NK-92 (cell line): ENCODE results near the gene SERTAD2.

Experiments used
- DNase-seq: peaks from one replicate; lab custom pipeline; 2025; ENCODE audit not compliant: unreplicated experiment; lab: John Stamatoyannopoulos, UW

The SERTAD2 gene

DNA sequence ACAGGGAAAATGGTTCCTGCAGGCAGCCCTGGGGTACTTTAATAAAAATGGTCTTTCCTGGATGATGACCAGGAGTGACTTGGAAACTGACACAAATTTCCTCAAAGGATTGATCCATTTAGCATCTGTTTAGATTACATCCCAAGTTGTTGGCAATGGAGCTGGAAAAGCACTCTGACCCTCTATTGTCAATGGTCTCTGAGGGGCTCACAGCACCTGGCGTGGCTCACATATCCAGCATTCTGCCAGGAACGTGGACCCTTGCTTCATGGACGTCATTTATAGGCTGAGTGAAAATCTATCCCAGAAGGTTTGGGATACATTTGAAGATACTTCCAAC, 43.8 kb downstream of the SERTAD2 start:
- DNase-seq = no peak

DNA sequence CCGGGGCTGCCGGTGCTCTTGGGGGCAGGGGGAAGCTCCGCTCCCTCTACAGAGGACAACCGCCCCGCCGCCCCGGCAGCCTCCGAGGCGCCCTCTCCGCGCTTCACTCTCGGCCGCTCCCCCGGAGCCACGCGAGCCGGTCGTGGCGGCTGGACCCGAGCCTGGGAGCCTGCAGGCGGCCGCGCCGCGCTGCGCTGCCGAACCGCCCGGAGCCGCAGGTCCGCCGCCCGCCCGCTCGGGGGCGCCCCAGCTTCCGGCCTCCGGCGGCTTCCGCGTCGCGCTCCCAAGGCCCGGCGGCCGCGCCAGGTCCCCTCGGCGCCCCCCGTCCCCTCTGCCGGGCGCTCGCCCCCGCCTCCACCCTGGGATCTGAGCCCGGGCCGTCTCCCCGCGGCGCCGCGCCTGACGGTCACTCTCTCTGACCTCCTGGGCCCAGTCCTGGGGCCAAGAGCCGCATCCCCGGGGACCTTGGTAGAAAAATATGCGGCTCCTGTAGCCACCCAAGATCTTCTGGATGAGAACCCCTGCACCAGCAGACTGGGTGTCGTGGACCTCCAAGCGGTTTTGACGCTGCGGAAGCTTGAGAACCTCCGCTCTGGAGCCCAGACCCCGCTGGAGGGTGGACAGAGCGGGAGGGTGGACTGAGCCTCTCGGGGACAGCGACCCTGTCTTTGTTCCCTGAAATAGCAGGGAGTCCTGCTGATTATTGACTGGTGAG, 44.3 kb downstream of the SERTAD2 start:
- no peak for DNase-seq

GRCh38 chr2:64608867-64609226, 44.9 kb downstream of the SERTAD2 start:
- no peak for DNase-seq

DNA sequence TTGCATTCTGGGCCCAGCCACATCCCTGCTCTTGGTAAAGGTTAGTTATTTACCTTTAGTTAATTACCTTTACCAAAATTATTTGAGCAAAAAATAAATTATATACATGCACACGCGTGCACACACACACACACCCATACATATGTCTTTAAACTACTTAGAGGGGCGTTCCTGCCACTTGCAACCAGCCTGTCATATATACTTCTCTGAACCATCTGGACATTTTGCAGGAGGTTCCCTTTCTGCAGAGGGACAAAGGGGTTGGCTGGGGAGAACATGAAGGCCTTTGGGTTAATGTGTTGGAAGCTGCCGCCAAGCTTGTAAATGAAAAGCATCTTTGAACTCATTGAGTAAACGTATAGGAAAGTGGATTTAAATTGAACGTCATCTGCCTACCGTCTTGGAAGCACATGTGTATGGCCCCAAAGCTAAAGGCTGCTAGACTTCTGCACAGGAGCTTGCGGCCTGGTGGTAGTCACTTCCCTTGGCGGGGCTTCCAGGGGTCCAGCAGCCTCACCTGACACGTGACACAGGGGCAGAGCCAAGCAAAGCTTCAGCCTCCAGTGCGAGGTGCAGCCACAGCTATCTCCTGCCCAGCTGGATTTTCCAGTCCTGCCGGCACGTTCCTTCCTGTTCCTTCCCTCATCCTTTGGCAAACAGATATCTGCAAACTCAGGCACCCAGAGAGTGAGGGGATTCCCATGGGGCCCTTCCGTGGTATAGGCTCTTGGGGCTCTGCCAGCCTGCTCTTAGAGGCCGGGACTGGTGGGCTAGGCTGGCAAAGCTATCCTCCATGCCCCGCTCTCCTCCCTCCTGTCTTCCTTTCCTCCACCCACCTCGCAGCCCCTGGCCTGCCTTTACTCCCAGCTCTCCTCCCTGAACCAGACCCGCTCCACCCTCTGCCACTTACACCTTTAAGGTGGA, 46.1 kb downstream of the SERTAD2 start:
- no peak for DNase-seq

GRCh38 chr2:64606479-64607363, 47.0 kb downstream of the SERTAD2 start:
- peak; percentile 15 for DNase-seq

DNA sequence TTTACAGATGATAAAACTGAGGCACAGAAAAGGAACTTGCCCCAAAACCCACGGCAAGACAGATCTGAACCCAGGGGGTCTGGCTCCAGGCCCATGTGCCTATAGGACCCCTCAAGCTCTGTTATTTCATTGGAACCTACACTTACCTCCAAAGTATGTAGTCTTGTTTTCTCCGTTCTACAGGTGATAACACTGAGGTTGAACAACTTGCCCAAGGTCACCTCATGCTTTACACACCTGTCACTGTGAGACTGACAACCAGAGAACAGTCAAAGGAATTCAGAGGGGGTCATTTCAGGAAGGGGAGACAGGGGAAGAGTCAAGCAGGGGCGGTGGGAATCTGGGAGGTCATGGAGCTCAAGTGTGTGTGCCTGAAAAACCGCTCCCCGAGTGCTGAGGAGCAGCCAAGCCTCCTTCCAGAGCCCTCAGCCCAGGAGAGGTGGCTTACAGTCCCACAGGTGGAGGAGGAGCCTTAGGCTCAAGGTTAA, 47.7 kb downstream of the SERTAD2 start:
- DNase-seq = no peak

DNA sequence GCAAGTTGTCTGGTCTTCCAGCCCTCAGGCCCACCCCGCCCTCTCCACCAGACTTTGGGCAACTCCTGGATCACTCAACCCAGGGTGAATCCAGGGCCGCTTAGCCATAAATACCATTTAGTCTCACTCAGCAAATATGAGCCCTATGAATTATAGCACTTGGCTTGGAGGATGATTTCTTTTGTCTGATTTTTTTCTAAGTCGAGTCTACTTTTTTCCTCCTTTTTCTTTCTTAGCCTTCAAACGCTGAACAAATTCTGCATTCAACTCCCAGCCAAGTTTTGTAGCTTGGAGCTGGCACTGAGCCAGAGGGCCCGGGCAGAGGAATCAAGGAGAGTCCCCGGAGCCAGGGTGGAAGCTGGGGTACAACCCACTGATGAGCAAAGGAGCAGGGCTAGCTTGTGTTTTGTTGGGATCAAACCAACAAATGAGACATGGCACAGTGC, 48.7 kb downstream of the SERTAD2 start:
- DNase-seq = no peak

DNA sequence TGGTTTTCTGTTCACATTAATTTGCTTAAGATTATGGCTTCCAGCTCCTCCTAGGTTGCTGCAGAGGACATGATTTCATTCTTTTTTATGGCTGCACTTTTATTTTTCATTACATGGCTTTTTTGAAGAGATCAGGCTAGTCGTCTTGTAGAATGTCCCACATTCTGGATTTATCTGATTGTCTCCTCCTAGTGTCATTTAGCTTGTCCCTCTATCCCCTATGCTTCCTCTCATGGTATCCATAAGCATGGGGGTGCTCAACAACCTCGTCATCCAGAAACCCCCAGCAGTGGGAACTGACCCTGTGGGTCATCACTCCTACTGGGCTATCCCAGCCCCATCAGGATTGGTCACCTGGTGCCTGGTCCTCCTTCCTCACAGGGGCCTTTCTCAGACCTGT, 49.6 kb downstream of the SERTAD2 start:
- no peak for DNase-seq

GRCh38 chr2:64602436-64602835, 51.3 kb downstream of the SERTAD2 start:
- no peak for DNase-seq

- no peak for DNase-seq
These were observed 51.8 kb downstream of the SERTAD2 start for GRCh38 chr2:64601785-64602391.

DNA sequence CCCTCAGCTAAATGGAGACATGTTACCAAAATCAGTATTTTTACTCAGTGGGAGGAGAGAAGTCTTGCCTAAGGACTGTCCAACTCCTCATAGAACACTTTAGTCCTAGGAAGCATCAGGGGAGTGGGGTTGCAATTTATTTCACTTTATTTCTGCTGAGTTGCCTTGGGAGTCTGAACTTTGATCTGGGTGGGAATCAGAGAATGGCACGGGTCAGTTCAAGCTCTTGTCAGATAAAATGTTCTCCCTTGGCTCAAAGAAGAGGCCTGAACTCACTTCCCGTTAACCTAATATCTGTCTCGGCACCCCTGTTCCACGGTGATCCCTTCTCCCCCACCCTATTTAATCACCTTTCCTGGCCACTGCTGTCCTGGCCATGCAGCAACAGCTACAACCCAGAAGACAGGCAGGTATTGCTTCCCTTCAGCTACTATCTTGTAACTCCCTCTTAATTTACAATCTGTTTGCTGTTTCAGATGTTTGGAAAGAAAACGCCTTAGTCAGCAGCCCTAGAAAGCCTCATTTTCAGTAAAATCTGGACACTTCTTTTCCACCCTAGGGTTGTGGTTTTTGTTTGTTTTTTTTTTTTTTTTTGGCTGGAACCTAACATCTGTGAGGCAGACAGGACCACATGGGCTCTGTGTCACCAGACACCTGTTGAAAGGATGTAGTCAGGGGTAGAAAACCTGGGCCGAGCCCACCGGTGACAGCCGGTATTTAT, 52.5 kb downstream of the SERTAD2 start:
- DNase-seq = no peak

DNA sequence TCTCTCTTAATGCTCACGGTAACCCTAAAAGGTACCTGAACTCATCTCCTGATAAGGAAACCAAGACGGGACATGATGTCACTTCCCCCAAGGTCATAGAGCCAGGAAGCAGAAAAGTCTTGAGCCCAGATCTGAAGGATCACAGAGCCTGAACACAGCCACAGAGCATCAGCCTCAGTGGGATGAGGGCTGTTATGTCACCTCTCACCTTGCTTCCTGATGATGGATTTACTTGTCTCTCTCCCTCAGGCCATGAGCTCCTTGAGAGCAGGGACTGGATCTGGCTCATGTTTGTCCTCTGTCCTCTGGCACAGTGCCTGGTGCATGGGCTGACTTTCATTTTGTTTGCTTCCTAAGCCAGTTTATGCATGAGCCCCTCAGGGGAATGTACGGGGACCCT, 54.2 kb downstream of the SERTAD2 start:
- no peak for DNase-seq

DNA sequence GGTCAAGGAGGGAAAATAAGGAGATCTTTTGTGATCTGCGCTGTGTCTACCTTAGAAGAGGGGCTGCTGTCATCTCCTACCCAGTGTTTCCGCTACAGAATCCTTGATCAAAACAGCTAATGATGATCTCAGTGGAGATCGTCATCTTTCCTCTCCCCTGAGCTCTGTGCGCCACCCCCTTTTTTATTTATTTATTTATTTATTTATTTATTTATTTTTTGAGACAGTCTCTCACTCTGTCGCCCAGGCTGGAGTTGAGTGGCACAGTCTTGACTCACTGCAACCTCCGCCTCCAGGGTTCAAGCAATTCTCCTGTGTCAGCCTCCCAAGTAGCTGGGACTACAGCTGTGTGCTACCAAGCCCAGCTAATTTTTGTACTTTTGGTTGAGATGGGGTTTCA, 55.5 kb downstream of the SERTAD2 start:
- DNase-seq = no peak

GRCh38 chr2:64595397-64596176, 58.1 kb downstream of the SERTAD2 start:
- no peak for DNase-seq

GRCh38 chr2:64594226-64594989, 59.3 kb downstream of the SERTAD2 start:
- DNase-seq = no peak

DNA sequence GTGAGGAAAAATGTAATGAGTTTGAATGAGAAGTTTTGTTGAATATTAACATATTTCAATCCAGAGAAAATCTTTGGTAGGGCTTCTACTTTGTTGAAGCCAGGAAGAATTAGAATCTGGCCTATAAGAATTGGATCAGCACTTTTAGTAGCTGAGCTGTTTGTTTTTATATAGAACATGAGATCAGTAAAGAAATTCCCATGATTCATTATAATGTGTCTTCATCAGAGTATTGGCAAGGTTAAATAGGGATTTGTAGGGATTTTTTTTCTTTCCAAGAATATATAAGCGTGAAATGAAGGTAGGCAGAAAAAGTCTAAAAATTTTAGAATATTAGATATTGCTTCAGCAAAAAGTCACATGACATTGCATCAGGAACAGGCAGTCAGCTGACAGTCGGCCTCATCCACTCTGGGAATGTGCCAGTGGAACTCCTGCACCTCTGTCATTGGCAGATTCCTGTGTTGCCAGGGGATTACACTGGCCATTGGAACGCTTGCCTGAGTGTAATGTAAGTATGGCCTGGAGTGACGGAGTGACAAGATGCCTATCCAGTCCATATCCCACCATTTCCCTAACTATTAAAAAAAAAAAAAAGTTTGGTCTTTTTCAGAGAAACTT, 60.6 kb downstream of the SERTAD2 start:
- no peak for DNase-seq

GRCh38 chr2:64591188-64591587, 62.5 kb downstream of the SERTAD2 start:
- DNase-seq = no peak

GRCh38 chr2:64587561-64587960, 66.2 kb downstream of the SERTAD2 start:
- no peak for DNase-seq
